Measurements from ENCODE around the gene APBB2. TPM values are rescaled to one million over a fixed set of nuclear protein-coding genes. Genes with fewer than 3 reads are reported as not detected.

Gene APBB2
- total and polyA plus RNA-seq, 2 donors (not counting 1 experiment from before 2014, with no cell fraction given): 4.4 to 15.8 TPM

- TF ChIP-seq CTCF (IDR thresholded peaks at IDR 0.05) (no peak), EZH2 (IDR thresholded peaks at IDR 0.05; ENCODE audit: borderline replicate concordance, insufficient read depth, low read depth, low read length, poor library complexity, severe bottlenecking) (no peak)
- Histone ChIP-seq H3K9me3 (ENCODE audit: control extremely low read depth in 1 of 3, control insufficient read depth in 2 of 3, insufficient read depth in 1 of 3, low read length in 2 of 3) (peaks cover 0 to 4% (median 0%) of the 10 kb centered on the region in 3 donors), H2AFZ (ENCODE audit: insufficient read depth, low read depth, low read length, poor library complexity, severe bottlenecking) (no peak overlapping the region), H3K9ac (ENCODE audit: low read length) (no peak overlapping the region), H3K27ac (ENCODE audit: low read length in 2 of 2) (no peak overlapping the region), H3K79me2 (ENCODE audit: control insufficient read depth, insufficient read depth, low read length) (no peaks in the 10 kb centered on the region), H3K4me3 (ENCODE audit: control extremely low read depth in 1 of 5, extremely low read depth in 1 of 5, insufficient read depth in 1 of 5, low read depth in 2 of 5, low read length in 4 of 5) (no peak overlapping the region), H3K4me2 (replicated peaks; ENCODE audit: low read depth, low read length, poor library complexity, severe bottlenecking) (no peak overlapping the region), H3K4me1 (ENCODE audit: control insufficient read depth in 2 of 2, insufficient read depth in 2 of 2, low read length in 2 of 2) (peaks cover 9 to 10% of the 10 kb centered on the region in 2 donors), H4K20me1 (ENCODE audit: control insufficient read depth, insufficient read depth, low read length, poor library complexity, severe bottlenecking) (no peaks in the 10 kb centered on the region), H3K27me3 (replicated peaks in 1 of 4; ENCODE audit: control extremely low read depth in 1 of 4, control insufficient read depth in 3 of 4, insufficient read depth in 4 of 4, low read length in 3 of 4) (no peaks in the 10 kb centered on the region), H3K36me3 (replicated peaks in 1 of 2; ENCODE audit: control extremely low read depth in 1 of 2, control insufficient read depth in 1 of 2, extremely low read depth in 1 of 2, insufficient read depth in 2 of 2, low read length in 1 of 2) (no peaks in the 10 kb centered on the region)
- ATAC-seq (ENCODE audit: low read depth): no peak
- Mint-ChIP-seq H3K9me3 (ENCODE audit: insufficient read depth) (no peaks in the 10 kb centered on the region), H3K27me3 (no peaks in the 10 kb centered on the region), H3K4me1 (peaks cover 14% of the 10 kb centered on the region), H3K4me3 (no peak overlapping the region), H3K27ac (no peak overlapping the region)
- no peak for DNase-seq
- WGBS (ENCODE audit: insufficient coverage): 95% methylated on average over 14 of the region's 15 CpGs
- intact Hi-C loops (cut with micrococcal nuclease): no loop called here
- POLR2A ChIA-PET: no interaction called here
- CTCF ChIA-PET: interaction anchor here (1.0 to 3.1 kb wide), 4 partner anchors 9 to 177 kb away, joined by 3 to 18 read pairs (median 6); no protein-coding TSS in a partner anchor
Observed at GRCh38 chr4:40912460-40913184, 301.7 kb downstream of the APBB2 start.

- Histone ChIP-seq H3K9ac (ENCODE audit: low read length) (no peak overlapping the region), H3K4me3 (ENCODE audit: control extremely low read depth in 1 of 5, extremely low read depth in 1 of 5, insufficient read depth in 1 of 5, low read depth in 2 of 5, low read length in 4 of 5) (no peak overlapping the region), H2AFZ (ENCODE audit: insufficient read depth, low read depth, low read length, poor library complexity, severe bottlenecking) (no peak overlapping the region), H3K36me3 (replicated peaks in 1 of 2; ENCODE audit: control extremely low read depth in 1 of 2, control insufficient read depth in 1 of 2, extremely low read depth in 1 of 2, insufficient read depth in 2 of 2, low read length in 1 of 2) (no peaks in the 10 kb centered on the region), H3K27me3 (replicated peaks in 1 of 4; ENCODE audit: control extremely low read depth in 1 of 4, control insufficient read depth in 3 of 4, insufficient read depth in 4 of 4, low read length in 3 of 4) (no peaks in the 10 kb centered on the region), H3K79me2 (ENCODE audit: control insufficient read depth, insufficient read depth, low read length) (no peaks in the 10 kb centered on the region), H3K9me3 (ENCODE audit: control extremely low read depth in 1 of 3, control insufficient read depth in 2 of 3, insufficient read depth in 1 of 3, low read length in 2 of 3) (peaks cover 0 to 4% (median 0%) of the 10 kb centered on the region in 3 donors), H3K4me2 (replicated peaks; ENCODE audit: low read depth, low read length, poor library complexity, severe bottlenecking) (no peak overlapping the region), H3K27ac (ENCODE audit: low read length in 2 of 2) (no peak overlapping the region), H3K4me1 (ENCODE audit: control insufficient read depth in 2 of 2, insufficient read depth in 2 of 2, low read length in 2 of 2) (peaks cover 9 to 10% of the 10 kb centered on the region in 2 donors), H4K20me1 (ENCODE audit: control insufficient read depth, insufficient read depth, low read length, poor library complexity, severe bottlenecking) (no peaks in the 10 kb centered on the region)
- 98% methylated on average over 4 of the region's 5 CpGs for WGBS (ENCODE audit: insufficient coverage)
- H3K27me3 Mint-ChIP-seq: no peaks in the 10 kb centered on the region
- TF ChIP-seq EZH2 (IDR thresholded peaks at IDR 0.05; ENCODE audit: borderline replicate concordance, insufficient read depth, low read depth, low read length, poor library complexity, severe bottlenecking): no peak
- no peak for TF ChIP-seq CTCF (IDR thresholded peaks at IDR 0.05)
- no peak overlapping the region for H3K4me3 Mint-ChIP-seq
- intact Hi-C loops (cut with micrococcal nuclease): no loop called here
- ChIA-PET POLR2A (no interaction called here), CTCF (interaction anchor here (1.4 to 3.1 kb wide), 2 partner anchors 14 kb away, joined by 5 to 18 read pairs; no protein-coding TSS in a partner anchor)
- peaks cover 14% of the 10 kb centered on the region for H3K4me1 Mint-ChIP-seq
- H3K9me3 Mint-ChIP-seq (ENCODE audit: insufficient read depth): no peaks in the 10 kb centered on the region
- DNase-seq: no peak
- H3K27ac Mint-ChIP-seq: no peak overlapping the region
- no peak for ATAC-seq (ENCODE audit: low read depth)
Observed at GRCh38 chr4:40910706-40911105, 303.6 kb downstream of the APBB2 start.
